Gastrocnemius medialis (tissue), 4 donors: ENCODE results near the gene AIFM1. TPM values are rescaled to one million over a fixed set of nuclear protein-coding genes. Genes with fewer than 3 reads are reported as not detected.
A peak's percentile ranks its signal among the peaks of the same experiment; 100 is the strongest.
"Not testable (repeated sequence)": the region's sequence is repeated elsewhere in the genome, so short reads cannot be mapped to it uniquely, and the experiment has no call there.

ENCODE experiments used
- ATAC-seq, 2 donors: fragments of 150-250 bp; one replicate each; pipeline ENCODE4 v1.9.1; 2016
- DNase-seq, 2 donors: peaks; one replicate each; pipeline ENCODE4 v3.0.0-alpha.2; 2019
- H3K27ac ChIP-seq, 4 donors: fragments of 200-600 bp; sonication (generic); 1 replicate in 1 of 4; 2 replicates in 3 of 4; pipeline ENCODE4 v1.5.1; 2016 to 2018; ENCODE audit warnings: mild to moderate bottlenecking in 2 of 4, moderate library complexity in 1 of 4
- H3K27me3 ChIP-seq, 3 donors: fragments of 200-600 bp; sonication (generic) in 2 of 3; 1 replicate in 1 of 3; 2 replicates in 2 of 3; pipeline versions ENCODE4 v1.5.1 to v1.6.0; 2016 to 2019; ENCODE audit warnings: mild to moderate bottlenecking in 1 of 3, moderate library complexity in 1 of 3
- H3K36me3 ChIP-seq, 2 donors: fragments of 200-600 bp; sonication (generic) in 1 of 2; one replicate each; pipeline ENCODE4 v1.5.1; 2017 to 2018
- H3K4me1 ChIP-seq, 2 donors: fragments of 200-600 bp; sonication (generic) in 1 of 2; one replicate each; pipeline ENCODE4 v1.5.1; 2016 to 2017; ENCODE audit warnings: mild to moderate bottlenecking in 2 of 2
- H3K4me3 ChIP-seq, 4 donors: fragments of 200-600 bp; sonication (generic) in 3 of 4; 1 replicate in 1 of 4; 2 replicates in 3 of 4; pipeline ENCODE4 v1.5.1; 2016 to 2019; ENCODE audit warnings: mild to moderate bottlenecking in 2 of 4
- H3K9me3 ChIP-seq, 3 donors: fragments of 200-600 bp; sonication (generic) in 2 of 3; 1 replicate in 1 of 3; 2 replicates in 2 of 3; pipeline ENCODE4 v1.5.1; 2016 to 2019
- CTCF ChIP-seq, 5 experiments: fragments of 450-650 bp in 3 of 5; fragments of 200-600 bp in 2 of 5; sonication (generic) in 2 of 5; IDR thresholded peaks in 4 of 5; conservative IDR thresholded peaks in 1 of 5; 1 replicate in 4 of 5; 2 replicates in 1 of 5; pipeline ENCODE4 v1.5.1; 2016 to 2019; ENCODE audit warnings: antibody characterized with exemption in 5 of 5, mild to moderate bottlenecking in 3 of 5, moderate library complexity in 3 of 5
- POLR2A ChIP-seq, 2 donors: fragments of 450-650 bp; IDR thresholded peaks; one replicate each; pipeline ENCODE4 v1.6.1; 2017; ENCODE audit warnings: antibody characterized with exemption in 2 of 2, mild to moderate bottlenecking in 2 of 2, moderate library complexity in 2 of 2
- in situ Hi-C, 4 donors: fragments of 200-750 bp; cut with MboI; loops; one replicate each; pipeline versions ENCODE4 v1.15.0 to v1.8.0; 2017; ENCODE audit warnings: low sequenced_read_pairs in 4 of 4
- intact Hi-C: fragments of 100-400 bp; cut with DNase I; formaldehyde crosslinking; loops from one replicate; pipeline ENCODE4 v1.15.1; 2023; ENCODE audit warnings: low total_unique reads
- total RNA-seq, 4 donors: library from RNA; depleted of rRNA; stranded (reverse); fragments of >200 nt; gene quantifications; one replicate each; pipeline versions ENCODE4 v1.1.0 to v1.2.3, GENCODE V29; 2016

Gene AIFM1
- total RNA-seq, 4 donors from 2014 or later, result 18.9 to 50.1 (median 30.0) TPM

DNA sequence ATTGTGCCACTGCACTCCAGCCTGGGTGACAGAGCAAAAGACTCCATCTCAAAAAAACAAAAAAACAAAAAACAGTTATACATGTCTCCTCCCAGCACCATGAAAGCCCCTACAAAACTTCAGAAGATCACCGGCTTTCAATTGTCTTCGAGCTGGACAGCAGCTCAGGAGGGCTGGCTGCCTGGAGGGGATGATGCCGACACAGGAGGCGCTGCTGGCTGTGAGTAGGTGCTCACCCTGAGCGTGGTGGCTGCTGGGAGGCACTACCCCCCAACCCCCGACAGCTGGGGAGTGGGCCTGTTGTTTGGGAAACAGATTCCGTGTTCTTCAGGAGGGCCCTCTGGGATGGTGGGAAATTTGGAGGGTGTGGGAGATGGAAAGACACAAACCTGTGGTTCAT lies 48.5 kb downstream of the AIFM1 start:
- DNase-seq (no peak), ATAC-seq (no peak)
- Histone ChIP-seq H3K27ac (no peak overlapping the region), H3K9me3 (no peaks in the 10 kb centered on the region), H3K4me1 (peaks cover 0 to 4% of the 10 kb centered on the region in 2 donors), H3K27me3 (no peaks in the 10 kb centered on the region), H3K36me3 (no peaks in the 10 kb centered on the region), H3K4me3 (no peak overlapping the region)
- intact Hi-C loops, result no loop called here
- in situ Hi-C loops, result no loop called here
- TF ChIP-seq CTCF (IDR thresholded peaks at IDR 0.05 in 4 of 5, conservative IDR thresholded peaks at IDR 0.05 in 1 of 5), result no peak
- TF ChIP-seq POLR2A (IDR thresholded peaks at IDR 0.05), result no peak

DNA sequence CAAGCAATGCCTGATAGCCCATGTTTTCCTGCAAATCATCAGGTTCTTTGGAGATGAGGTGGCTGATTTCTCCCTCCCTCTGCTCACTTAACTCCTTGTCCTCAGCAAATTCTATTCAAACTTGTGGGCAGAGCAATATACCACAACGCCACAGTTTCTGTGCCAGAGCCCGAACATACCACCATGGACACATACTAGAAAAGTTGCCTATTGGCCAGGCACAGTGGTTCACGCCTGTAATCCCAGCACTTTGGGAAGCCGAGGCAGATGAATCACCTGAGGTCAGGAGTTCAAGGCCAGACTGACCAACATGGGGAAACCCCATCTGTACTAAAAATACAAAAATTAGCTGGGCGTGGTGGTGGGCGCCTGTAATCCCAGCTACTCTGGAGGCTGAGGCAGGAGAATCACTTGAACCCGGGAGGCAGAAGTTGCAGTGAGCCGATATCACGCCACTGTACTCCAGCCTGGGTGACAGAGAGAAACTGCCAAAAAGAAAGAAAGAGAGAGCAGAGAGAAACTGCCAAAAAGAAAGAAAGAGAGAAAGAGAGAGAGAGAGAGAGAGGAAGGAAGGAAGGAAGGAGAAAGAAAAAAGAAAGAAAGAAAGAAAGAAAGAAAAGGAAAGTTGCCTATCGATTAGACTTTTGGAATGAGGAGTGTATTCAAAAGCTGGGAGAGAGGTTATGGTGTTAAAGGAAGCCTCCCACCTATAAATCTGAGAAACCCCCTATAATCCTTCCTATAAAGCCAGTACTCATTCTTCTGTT lies 50.3 kb downstream of the AIFM1 start:
- H3K4me3 ChIP-seq, H3K36me3 ChIP-seq, H3K27ac ChIP-seq, DNase-seq, H3K4me1 ChIP-seq, intact Hi-C loops, ATAC-seq, H3K27me3 ChIP-seq, H3K9me3 ChIP-seq, in situ Hi-C loops: not testable (repeated sequence)

DNA sequence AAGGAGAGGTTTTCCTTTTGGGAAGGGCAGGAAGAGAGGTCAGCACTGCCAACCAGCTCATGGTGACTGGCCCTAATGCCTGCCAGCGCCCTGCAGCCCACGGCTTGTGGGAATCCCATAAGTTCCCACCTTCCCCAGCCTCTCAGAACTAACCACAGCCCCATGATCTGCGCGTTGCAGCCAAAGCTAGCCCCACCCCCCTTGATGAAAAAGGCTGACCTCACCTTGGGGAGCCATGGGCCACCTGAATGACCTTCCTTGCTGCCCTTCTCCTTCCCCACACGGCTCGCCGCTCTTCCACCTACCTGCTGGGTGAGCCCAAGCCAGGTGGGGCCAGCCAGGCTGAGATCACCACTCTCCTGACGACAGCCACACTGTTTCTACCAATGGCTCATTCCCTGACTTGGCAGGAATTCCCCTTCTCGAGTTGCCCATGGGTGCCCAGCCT lies 51.5 kb downstream of the AIFM1 start:
- H3K36me3 ChIP-seq, result no peaks in the 10 kb centered on the region
- H3K4me1 ChIP-seq, result no peaks in the 10 kb centered on the region
- intact Hi-C loops (no loop called here), in situ Hi-C loops (no loop called here)
- no peaks in the 10 kb centered on the region for H3K9me3 ChIP-seq
- no peak for TF ChIP-seq CTCF (IDR thresholded peaks at IDR 0.05 in 4 of 5, conservative IDR thresholded peaks at IDR 0.05 in 1 of 5)
- no peak overlapping the region for H3K27ac ChIP-seq
- no peak overlapping the region for H3K4me3 ChIP-seq
- ATAC-seq (no peak), DNase-seq (no peak)
- H3K27me3 ChIP-seq, result peaks cover 0 to 8% (median 7%) of the 10 kb centered on the region in 3 donors

DNA sequence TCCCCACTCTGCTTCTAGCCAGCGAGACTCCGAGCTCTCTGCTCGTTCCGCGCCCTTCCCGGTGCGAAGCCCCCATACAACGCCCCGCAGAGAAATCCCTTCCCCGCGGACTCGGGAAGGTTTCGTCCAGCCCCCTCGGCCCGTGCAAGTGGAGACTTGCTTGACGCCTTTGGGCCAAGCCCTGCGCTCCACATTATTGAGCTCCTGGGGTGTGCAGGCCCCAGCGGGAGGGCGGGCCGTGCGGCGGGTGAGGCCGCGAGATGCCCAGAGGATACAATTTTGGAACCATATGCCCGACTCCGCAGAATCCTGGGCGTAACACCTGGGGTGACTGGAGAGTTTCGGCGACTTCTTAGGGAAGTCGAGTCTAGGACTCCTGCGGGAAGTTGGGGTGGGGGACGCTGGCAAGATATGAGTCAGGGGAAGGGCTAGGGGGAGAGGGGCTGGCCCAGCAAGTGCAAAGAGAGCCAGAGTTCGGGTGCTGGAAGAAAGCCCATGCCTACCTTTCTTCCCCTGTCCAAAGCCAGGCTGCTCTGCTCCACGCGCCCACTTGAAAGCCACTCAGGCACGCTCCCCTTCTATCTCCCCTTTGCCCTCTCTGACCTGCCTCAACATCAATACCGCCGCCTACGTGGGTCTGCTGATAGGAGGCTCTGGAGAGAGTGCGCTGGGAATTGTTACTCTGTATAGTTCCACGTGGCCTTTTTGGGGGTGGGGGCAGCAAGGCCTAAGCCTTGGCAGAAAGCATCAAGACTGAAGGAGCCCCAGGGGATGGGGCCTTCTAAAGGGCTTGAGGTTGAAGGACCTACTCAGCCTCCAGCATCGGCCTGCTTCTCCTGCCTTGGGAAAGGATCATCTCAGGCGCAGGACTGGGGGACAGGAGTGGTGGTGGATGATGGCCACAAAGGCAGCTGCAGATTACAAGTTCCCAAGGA lies 54.2 kb downstream of the AIFM1 start:
- ATAC-seq (no peak), DNase-seq (no peak)
- TF ChIP-seq CTCF (IDR thresholded peaks at IDR 0.05 in 4 of 5, conservative IDR thresholded peaks at IDR 0.05 in 1 of 5) (no peak), POLR2A (IDR thresholded peaks at IDR 0.05) (no peak)
- H3K27ac ChIP-seq, result peak overlapping the region in 2 of 4 donors; percentile 35 to 71
- no peaks in the 10 kb centered on the region for H3K9me3 ChIP-seq
- H3K27me3 ChIP-seq, result peaks cover 0 to 8% (median 7%) of the 10 kb centered on the region in 3 donors
- intact Hi-C loops, result loop anchor here (2.0 kb wide), 1 partner anchor 53 kb away; the partner anchor contains the start of gene AIFM1
- H3K36me3 ChIP-seq, result no peaks in the 10 kb centered on the region
- no peaks in the 10 kb centered on the region for H3K4me1 ChIP-seq
- peak overlapping the region in 1 of 4 donors; percentile 56 for H3K4me3 ChIP-seq
- in situ Hi-C loops, result no loop called here
